GM04503 (cell line): ENCODE results near the gene HNMT.
"Not testable (repeated sequence)": the region's sequence is repeated elsewhere in the genome, so short reads cannot be mapped to it uniquely, and the experiment has no call there.

Source experiments
- DNase-seq: peaks from one replicate; pipeline ENCODE4 v3.0.0-alpha.2; 2012; ENCODE audit warnings: low read depth

The HNMT gene

DNA sequence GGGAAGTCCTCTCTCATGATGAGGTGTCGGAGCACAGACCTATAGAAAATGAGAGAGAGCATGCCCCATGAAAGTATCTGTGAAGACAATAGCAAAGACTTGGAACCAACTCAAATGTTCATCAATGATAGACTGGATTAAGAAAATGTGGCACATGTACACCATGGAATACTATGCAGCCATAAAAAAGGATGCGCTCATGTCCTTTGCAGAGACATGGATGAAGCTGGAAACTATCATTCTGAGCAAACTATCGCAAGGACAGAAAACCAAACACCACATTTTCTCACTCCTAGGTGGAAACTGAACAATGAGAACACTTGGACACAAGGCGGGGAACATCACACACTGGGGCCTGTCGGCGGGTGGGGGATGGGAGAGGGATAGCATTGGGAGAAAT, 79.3 kb downstream of the HNMT start:
- not testable (repeated sequence) for DNase-seq

DNA sequence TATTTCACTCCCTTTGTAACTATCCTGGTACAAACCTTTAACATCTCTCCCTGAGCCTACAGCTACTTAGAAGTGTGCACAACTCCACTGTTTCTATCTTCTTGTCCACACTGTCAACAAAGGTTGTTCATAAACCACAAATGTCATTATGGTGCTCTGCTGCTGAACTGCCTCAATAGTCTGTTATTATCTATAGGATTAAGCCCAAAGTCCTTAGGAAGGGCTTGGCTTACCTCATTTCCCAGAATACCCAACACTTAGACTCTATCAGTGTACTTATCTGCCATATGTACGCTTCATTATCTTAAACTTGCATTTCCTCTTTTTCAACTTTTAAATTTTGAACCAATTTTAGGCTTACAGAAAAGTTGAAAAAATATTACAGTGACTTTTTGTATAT, 94.2 kb downstream of the HNMT start:
- DNase-seq, result no peak

DNA sequence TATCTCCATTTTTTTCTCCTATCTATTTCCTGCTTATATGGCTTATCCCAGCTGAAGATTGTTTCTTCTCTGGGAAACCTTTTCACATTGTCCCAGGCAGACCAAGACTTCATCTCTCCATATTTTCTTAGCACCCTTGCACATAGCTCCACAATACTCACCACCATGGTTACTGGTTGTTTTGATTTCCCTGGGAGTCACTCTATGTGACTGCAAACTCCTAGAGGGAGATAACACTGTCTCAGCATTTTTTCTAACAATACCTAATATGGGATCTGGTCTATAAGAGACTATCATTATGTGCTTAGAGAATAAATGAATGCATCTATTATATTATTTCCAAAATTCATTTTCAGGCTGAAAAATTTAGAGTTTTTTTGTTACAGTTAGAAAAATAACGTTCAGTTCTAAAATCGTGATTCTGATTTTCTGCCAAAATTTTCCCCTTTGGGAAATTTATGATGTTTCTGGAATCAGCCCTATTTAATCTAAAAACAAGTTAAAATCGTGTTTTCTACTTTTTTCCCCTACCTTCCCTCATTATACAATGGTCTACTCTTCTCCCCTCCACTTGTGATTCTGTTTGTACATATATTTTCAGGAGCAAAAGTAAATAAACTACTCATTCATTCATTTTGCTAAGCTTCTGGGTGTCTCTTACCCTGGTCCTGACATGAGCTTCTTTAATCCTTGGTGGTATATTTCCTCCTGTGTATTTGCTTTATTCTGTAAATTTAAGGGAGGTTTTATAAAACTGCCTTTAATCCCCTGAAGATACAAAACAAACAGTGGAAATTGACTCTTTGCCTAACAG, 95.4 kb downstream of the HNMT start:
- no peak for DNase-seq

DNA sequence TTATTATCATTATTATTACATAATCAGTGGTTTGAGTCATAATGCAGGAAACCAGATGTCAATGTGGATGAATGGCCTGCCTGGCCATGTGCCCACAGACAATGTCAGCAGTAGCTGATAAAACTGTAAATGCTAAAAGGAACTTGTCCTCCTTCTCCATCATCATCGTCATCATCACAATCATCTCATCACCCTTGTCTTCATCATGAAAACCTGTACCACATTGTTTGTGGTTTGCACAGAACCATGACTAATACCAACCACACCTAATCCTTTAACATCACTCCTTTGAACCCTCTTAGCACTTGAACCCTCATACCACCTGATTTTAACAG, 96.0 kb downstream of the HNMT start:
- DNase-seq, result peak; percentile 21

DNA sequence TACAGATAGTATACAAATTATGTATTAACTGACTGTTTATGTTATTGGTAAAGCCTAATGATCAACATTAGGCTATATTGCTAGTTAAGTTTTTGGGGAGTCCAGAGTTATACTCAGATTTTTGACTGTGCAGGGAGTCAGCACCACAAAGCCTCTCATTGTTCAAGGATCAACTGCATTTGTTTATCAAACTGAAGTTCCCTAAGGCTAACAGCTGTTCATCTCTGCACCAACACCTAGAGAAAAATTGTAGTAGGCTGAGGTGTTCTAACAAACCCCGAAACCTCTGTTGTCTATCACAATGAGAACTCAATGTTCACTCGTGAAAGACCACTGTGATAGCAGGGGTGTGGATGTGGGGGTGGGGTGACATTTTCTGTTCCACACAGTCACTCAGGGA, 97.7 kb downstream of the HNMT start:
- no peak for DNase-seq

DNA sequence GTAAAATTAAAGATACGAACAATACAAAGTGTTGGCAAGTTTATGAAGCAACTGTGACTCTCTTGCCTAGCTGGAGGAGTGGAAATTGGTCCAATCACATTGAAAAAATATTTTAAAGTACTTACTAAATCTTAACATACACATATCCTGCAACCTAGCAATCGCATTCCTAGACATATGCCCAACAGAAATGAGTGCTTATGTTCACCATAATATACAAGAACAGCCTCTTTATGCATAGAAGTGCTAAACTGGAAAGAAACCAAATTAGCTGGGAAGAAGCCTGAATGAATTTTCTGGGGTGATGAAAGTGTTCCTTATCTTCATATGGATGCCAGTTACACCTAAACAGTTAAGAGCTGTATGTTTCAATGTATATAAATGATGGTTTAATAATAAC, 98.9 kb downstream of the HNMT start:
- DNase-seq, result no peak
